Raji (cell line): ENCODE measurements around the gene GRB14.

Experiments used
- POLR2A ChIP-seq: IDR thresholded peaks from 2 replicates; pipeline ENCODE4 v1.6.1; 2011; ENCODE audit warnings: low read depth, low read length, control low read depth; ENCODE audit not compliant: insufficient read depth

GRB14 gene

GRCh38 chr2:164620873-164621763, at the start of gene GRB14:
GRB14 (minus strand) TSS chr2:164621482; CDS start chr2:164621309, 173 bp downstream.
- no peak for TF ChIP-seq POLR2A

GRCh38 chr2:164669291-164669690, 48.0 kb upstream of the GRB14 start:
- no peak for TF ChIP-seq POLR2A

DNA sequence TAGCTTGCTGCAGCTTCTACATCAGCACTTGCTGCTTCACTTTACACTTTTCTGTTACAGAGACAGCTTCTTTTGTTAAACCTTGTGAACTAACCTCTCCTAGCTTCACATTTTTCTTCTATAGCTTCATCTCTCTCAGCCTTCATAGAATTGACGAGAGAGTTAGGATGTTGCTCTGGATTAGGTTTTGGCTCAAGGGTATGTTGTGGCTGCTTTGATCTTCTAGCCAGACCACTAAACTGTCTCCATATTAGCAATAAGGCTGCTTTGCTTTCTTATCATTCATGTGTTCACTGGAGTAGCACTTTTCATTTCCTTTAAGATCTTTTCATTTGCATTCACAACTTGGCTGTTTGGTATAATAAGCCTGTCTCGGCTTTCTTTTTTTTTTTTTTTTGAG, 46.3 kb upstream of the GRB14 start:
- no peak for TF ChIP-seq POLR2A

GRCh38 chr2:164664070-164664469, 42.8 kb upstream of the GRB14 start:
- no peak for TF ChIP-seq POLR2A

GRCh38 chr2:164662868-164663631, 41.8 kb upstream of the GRB14 start:
- no peak for TF ChIP-seq POLR2A

DNA sequence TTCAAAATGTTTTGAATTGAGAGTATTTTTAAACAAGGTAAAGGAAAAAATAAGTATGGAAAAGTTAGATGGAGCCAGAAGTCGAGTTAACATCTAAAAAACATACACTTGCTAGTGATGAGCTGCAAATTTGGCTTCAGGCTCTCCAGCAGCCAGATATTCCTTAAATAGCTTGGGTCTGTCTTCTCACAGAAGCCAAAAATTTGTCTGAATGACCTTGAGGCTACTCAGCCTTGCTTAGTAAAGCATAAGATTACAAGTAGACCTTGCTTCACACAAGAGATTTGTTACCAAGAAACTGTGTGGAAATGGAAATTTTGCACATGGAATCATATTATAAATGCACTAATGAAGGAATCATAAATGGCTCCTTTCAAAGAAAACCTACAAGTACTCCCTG, 40.8 kb upstream of the GRB14 start:
- no peak for TF ChIP-seq POLR2A

DNA sequence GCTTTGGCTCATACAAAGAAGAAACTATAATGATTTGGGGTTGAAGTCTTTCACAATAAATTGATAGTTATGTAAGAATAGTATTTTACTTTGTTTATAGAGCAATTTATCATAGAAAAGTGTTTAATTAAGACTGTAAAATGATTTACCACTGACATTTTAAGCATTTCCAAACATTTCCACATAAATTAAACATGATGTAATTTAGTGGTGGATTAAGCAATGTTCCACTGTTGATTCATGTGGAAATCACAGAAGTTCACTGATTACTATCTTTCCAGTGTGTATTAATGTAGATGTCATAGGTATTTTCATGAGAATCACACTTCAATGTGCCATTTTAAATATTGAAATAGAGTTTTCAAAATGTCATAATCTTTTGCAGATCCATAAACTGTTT, 40.1 kb upstream of the GRB14 start:
- no peak for TF ChIP-seq POLR2A

DNA sequence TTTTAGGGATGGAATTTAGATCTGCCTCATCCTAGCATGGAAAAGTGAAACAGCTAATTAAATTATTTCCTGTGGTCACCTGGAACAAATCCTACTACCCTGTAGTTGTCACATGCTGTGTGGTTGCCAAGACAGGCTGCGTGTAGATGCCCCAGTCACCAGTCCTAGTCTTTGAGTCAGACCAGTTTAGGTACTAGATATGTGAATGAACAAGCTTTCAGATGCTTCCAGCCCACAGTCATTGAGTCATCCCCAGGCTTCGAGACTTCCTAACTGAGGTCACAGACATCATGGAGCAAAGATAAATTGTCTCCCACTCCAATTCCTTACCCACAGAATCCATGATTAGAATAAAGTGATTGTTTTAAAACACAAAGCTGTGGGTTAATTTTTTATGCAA, 35.8 kb upstream of the GRB14 start:
- no peak for TF ChIP-seq POLR2A

- TF ChIP-seq POLR2A: no peak
Observed at GRCh38 chr2:164655750-164656149, 34.5 kb upstream of the GRB14 start.

DNA sequence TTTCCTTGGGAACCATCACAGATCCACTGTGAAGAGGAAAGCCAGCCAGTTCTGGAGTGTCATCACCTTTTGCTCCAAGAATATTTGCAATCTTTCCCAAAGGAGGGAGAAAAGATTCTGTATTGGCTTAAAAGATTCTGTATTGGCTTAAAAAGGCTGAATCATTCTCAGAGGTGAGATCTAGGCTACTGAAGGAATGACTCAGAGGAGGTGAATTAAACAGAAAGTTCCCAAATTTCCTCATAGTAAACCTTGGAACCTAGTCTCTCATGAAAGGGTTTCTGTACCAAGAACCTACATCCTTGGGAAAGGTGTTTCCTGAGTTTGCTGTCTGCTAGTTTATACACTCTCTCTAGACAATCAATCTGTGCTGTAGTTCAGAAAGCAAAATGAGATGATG, 34.1 kb upstream of the GRB14 start:
- TF ChIP-seq POLR2A: no peak

DNA sequence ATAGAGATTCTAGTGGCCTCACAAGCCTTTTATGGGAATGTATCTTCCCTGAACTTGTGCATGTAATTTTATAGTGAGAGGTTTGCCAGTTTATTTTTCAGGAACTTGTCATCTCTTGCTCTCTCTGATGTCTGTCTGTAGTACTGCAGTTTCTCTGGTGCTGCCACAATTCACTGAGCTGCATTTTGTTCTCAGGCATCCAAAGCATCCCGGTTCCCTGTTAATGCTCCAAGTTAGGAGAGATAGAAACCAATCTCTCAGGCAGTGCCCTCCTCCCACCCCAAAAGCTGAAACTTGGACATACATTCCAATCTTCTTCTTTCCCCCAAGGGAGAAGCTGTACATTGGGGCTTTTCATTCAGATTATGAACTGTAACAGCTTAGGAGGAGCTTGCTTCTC, 30.1 kb upstream of the GRB14 start:
- TF ChIP-seq POLR2A: no peak

DNA sequence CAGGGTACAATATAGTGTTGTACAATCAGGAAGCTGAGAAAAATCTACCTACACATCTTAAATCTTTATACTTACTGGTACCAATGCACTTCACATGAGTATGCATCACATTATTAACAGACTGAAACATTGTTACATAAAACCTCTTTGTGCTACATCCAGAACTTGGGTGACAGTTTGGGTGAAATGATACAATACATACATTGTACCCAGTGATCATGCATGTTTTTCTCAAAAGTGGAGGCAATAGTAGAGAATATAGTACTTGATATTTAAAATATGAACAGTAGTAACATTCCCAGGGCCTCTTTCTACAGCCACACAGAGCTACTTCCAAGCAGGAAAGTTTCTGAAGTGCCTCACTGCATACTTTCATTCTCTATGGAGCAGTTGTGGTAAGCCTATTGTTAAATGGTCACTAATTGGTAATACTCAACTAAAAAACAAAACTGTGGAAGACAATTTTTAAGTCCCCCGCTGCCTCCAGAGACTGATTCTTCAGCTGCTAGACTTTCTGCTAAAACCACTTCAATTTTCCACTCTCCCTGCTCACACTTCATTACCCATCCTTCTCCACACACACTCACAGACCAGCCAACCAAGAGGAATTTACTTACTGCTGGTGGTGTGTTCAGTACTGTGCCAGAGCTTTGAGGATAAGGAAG, 22.9 kb upstream of the GRB14 start:
- TF ChIP-seq POLR2A: no peak

GRCh38 chr2:164642946-164643555, 21.8 kb upstream of the GRB14 start:
- no peak for TF ChIP-seq POLR2A

DNA sequence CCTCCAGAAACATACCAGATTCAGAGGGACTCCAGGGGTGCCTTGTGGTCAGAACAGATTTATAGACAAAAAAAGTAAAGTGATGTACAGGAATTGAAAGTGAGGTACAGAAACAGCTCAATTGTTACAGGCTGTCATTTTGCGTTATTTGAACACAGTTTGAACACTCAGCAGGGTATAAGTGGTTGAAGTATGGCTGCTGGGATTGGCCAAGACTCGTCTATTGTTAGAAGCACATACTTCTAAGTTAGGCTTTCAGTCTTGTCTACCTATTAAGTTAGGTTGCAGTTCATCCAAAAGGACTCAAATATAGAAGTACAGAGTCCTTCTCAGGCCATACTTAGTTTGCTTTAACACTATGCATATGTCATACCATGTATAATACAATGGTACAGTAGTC, 21.0 kb upstream of the GRB14 start:
- TF ChIP-seq POLR2A: no peak

DNA sequence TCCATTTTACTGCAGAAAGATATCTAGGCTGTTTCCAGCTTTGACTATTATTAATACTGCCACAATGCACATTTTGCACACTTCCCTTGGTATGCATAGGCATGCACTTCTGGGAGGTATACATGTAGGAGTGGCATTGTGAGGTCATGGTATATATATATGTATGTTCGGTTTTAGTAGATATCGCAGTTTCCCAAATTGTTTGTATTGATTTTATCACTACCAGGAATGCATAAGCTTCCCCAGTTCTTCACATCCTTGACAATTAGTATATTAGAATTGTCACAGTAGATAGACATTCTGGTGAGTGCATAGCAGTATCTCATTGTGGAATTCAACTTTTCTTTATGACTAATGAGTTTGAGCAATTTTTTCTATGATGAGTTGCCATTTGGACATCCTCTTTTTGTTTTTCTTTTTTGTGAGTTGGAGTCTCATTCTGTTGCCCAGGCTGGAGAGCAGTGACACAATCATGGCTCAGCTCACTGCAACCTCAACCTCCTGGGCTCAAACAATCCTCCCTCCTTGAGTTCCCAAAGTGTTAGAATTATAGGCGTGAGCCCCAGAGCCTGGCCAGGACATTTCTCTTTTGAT, 4.2 kb upstream of the GRB14 start:
- TF ChIP-seq POLR2A: no peak
